Upper lobe of left lung (tissue), 4 donors: ENCODE data around the gene MOSPD2.

Source experiments
- CTCF ChIP-seq, 6 experiments: fragments of 450-650 bp in 4 of 6; fragments of 200-600 bp in 2 of 6; sonication (generic) in 2 of 6; IDR thresholded peaks; one replicate each; pipeline ENCODE4 v1.5.1; 2016 to 2019; ENCODE audit warnings: antibody characterized with exemption in 6 of 6
- EP300 ChIP-seq, 4 donors: sonication (generic); formaldehyde crosslinking; IDR thresholded peaks; one replicate each; pipeline ENCODE4 v1.5.1; 2017; ENCODE audit warnings: antibody characterized with exemption in 4 of 4, control low read depth in 2 of 4
- POLR2A ChIP-seq, 4 donors: fragments of 450-650 bp; IDR thresholded peaks; one replicate each; pipeline ENCODE4 v1.5.1; 2016 to 2017; ENCODE audit warnings: antibody characterized with exemption in 4 of 4, mild to moderate bottlenecking in 2 of 4

DNA sequence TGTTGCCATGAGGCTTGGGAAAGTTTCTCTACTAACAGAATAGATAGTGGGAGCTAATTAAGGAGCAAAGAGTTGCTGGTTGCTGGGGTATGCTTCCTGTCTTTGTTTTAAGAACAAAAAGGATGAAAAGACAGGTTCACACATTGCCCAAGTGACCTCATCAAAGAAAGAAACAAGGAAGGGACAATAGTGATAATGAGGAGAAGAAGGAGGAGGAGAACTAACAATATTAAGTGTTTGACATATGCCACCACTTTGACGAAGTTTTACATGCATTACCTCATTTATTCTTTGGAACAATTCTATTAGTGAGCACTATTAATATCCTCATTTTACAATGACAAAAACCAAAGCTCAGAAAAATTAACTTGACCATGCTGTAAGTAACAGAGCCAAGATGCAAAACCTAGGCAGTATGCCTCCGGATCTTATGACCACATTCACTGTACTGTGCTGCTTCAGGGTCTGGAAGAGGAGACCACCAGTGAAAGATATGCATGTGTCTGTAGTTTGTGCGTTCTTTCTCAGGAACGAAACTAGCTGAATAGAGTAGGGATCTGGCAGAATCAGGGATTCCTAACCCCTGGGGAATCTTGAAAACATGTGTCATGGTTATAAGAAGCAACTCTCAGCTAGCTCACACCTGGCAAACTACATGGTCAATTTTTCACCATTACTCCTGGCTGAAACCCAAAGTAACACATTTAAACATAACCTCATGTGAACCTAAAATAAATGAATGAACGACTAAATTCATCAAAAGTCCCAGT lies 83.8 kb downstream of the MOSPD2 start:
- TF ChIP-seq CTCF (IDR thresholded peaks at IDR 0.05) (no peak), EP300 (IDR thresholded peaks at IDR 0.05) (no peak), POLR2A (IDR thresholded peaks at IDR 0.05) (no peak)
